Hindlimb muscle (tissue), 1 donor: ENCODE measurements around the gene NEK5. TPM values are rescaled to one million over a fixed set of nuclear protein-coding genes. Genes with fewer than 3 reads are reported as not detected.

Experiments
- polyA plus RNA-seq: library from polyadenylated mRNA; unstranded; fragments of 120-200 nt; gene quantifications from one replicate; pipeline ENCODE4 v1.2.1, GENCODE V29; 2013; ENCODE audit not compliant: insufficient read length

NEK5 gene
- polyA plus RNA-seq, 1 donor: 0.65 TPM

Other genes starting within 250 kb of the NEK5 start
- gene ATP7B, start 117.6 kb downstream of the NEK5 start, polyA plus RNA-seq: 7.3 TPM
- gene ALG11, start 116.7 kb downstream of the NEK5 start, polyA plus RNA-seq: 17.5 TPM
- gene UTP14C, start 104.4 kb downstream of the NEK5 start, polyA plus RNA-seq: 19.9 TPM
- 20.0 TPM for gene NEK3, start 30.5 kb upstream of the NEK5 start, polyA plus RNA-seq